ENCODE data around the gene CHCHD6. TPM values are rescaled to one million over a fixed set of nuclear protein-coding genes. Genes with fewer than 3 reads are reported as not detected.

CHCHD6 gene
- total RNA-seq, 1 experiment from 2014 or later: 33.0 TPM

DNA sequence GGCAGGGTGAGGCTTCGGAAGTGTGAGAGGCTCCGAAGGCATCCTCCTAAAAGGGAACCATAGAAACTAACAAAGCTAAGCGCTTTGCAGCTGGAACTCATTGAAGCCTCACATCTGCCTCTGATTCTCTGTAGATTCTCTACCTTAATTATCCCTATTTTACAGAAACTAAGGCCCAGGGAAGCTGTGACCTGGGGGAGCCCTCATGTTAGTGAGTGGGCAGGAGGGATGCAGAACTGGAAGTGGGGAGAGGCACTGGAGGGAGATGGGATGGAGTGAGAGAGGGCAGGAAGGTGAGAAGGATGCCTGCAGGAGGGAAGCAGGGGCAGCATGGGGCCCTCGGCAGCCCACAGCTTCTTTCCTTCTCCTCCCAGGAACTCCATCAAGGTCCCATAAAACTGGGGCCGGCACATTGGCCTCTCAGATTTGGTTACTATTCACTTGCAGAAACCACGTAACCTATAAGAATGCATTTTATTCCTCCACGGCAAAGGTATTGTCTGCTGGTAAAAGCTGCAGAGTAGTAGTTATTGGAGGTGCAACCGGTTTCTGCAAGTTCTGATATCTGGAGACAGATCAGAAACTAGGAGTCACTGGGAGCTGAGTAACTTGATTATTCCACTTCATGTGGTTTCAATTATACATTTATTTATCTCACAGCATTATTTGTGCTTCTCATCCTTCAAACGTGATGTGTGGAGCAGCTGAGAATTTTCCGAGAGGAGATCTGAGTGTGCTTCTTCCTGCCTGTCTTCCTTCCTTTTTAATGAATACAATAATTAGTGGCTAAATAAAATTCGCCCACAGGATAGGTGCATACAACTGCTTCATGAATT lies 24.0 kb upstream of the CHCHD6 start:
- Histone ChIP-seq H3K9me3 (ENCODE audit: low read length) (no peaks in the 10 kb centered on the region), H3K9ac (ENCODE audit: low read length) (no peak overlapping the region), H3K27me3 (ENCODE audit: low read length) (no peaks in the 10 kb centered on the region), H2AFZ (ENCODE audit: low read length) (no peak overlapping the region), H3K4me2 (ENCODE audit: low read length) (no peak overlapping the region), H3K79me2 (ENCODE audit: low read length) (no peaks in the 10 kb centered on the region), H3K9me2 (replicated peaks; ENCODE audit: low read length) (no peaks in the 10 kb centered on the region), H3K4me1 (ENCODE audit: insufficient read depth, low read length) (no peaks in the 10 kb centered on the region; the same call in 1 of the 2 replicates), H3K27ac (ENCODE audit: low read length) (no peak overlapping the region), H4K20me1 (ENCODE audit: low read length) (no peaks in the 10 kb centered on the region), H3K36me3 (ENCODE audit: low read depth, low read length) (no peaks in the 10 kb centered on the region), H3K4me3 (ENCODE audit: low read length) (no peak overlapping the region), H3F3A (ENCODE audit: low read length, unreplicated experiment) (no peaks in the 10 kb centered on the region)
- intact Hi-C loops (cut with micrococcal nuclease): loop anchor here (5.0 kb wide), 3 partner anchors 302 to 867 kb away; partner anchors contain the start of gene PLXNA1
- DNase-seq (no peak), ATAC-seq (no peak)
- CTCF ChIA-PET: no interaction called here
- TF ChIP-seq EZH2 (IDR thresholded peaks at IDR 0.05; ENCODE audit: low read length, unreplicated experiment): no peak
- TF ChIP-seq, protein P1, sequence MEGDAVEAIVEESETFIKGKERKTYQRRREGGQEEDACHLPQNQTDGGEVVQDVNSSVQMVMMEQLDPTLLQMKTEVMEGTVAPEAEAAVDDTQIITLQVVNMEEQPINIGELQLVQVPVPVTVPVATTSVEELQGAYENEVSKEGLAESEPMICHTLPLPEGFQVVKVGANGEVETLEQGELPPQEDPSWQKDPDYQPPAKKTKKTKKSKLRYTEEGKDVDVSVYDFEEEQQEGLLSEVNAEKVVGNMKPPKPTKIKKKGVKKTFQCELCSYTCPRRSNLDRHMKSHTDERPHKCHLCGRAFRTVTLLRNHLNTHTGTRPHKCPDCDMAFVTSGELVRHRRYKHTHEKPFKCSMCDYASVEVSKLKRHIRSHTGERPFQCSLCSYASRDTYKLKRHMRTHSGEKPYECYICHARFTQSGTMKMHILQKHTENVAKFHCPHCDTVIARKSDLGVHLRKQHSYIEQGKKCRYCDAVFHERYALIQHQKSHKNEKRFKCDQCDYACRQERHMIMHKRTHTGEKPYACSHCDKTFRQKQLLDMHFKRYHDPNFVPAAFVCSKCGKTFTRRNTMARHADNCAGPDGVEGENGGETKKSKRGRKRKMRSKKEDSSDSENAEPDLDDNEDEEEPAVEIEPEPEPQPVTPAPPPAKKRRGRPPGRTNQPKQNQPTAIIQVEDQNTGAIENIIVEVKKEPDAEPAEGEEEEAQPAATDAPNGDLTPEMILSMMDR (conservative IDR thresholded peaks at IDR 0.05; ENCODE audit: low read depth, low read length): no peak
- no peak for TF ChIP-seq EZH2phosphoT487 (IDR thresholded peaks at IDR 0.05; ENCODE audit: borderline replicate concordance, low read length)
- BruUV-seq (replicated peaks): no TSS peak
- POLR2A ChIA-PET (ENCODE audit: unreplicated experiment): no interaction called here

DNA sequence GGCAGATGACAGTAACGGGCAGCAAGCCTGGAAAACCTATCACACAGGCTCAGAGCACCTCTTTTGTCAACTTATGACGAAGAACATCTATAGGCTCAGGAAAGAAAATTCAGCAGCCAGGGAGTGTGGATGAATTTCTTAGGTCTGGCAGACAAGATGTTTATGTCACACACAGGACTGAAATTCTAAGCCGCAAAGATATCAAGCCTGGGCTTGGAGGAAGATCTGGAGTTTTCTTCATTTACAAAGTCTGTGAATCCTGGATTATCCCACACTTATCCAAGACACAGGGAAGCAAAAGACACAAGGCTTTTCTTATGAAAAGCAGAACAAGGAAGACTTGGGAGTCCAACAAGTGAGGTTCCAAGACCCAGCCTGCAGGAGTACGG lies 23.4 kb upstream of the CHCHD6 start:
- no peaks in the 10 kb centered on the region for H3K79me2 ChIP-seq (ENCODE audit: low read length)
- TF ChIP-seq EZH2phosphoT487 (IDR thresholded peaks at IDR 0.05; ENCODE audit: borderline replicate concordance, low read length) (no peak), EZH2 (IDR thresholded peaks at IDR 0.05; ENCODE audit: low read length, unreplicated experiment) (no peak)
- TF ChIP-seq, protein P1 (conservative IDR thresholded peaks at IDR 0.05; ENCODE audit: low read depth, low read length): no peak
- no peak overlapping the region for H3K4me3 ChIP-seq (ENCODE audit: low read length)
- no peak overlapping the region for H3K4me2 ChIP-seq (ENCODE audit: low read length)
- DNase-seq (no peak), ATAC-seq (no peak)
- no peaks in the 10 kb centered on the region for H3K27me3 ChIP-seq (ENCODE audit: low read length)
- BruUV-seq (replicated peaks): no TSS peak
- intact Hi-C loops (cut with micrococcal nuclease): no loop called here
- ChIA-PET POLR2A (ENCODE audit: unreplicated experiment) (no interaction called here), CTCF (no interaction called here)
- H3K9ac ChIP-seq (ENCODE audit: low read length): no peak overlapping the region
- H4K20me1 ChIP-seq (ENCODE audit: low read length): no peaks in the 10 kb centered on the region
- H3K27ac ChIP-seq (ENCODE audit: low read length): no peak overlapping the region
- H3K9me3 ChIP-seq (ENCODE audit: low read length): no peaks in the 10 kb centered on the region
- H2AFZ ChIP-seq (ENCODE audit: low read length): no peak overlapping the region
- no peaks in the 10 kb centered on the region for H3K9me2 ChIP-seq (replicated peaks; ENCODE audit: low read length)
- no peaks in the 10 kb centered on the region for H3K36me3 ChIP-seq (ENCODE audit: low read depth, low read length)
- no peaks in the 10 kb centered on the region for H3F3A ChIP-seq (ENCODE audit: low read length, unreplicated experiment)
- no peaks in the 10 kb centered on the region; the same call in 1 of the 2 replicates for H3K4me1 ChIP-seq (ENCODE audit: insufficient read depth, low read length)

DNA sequence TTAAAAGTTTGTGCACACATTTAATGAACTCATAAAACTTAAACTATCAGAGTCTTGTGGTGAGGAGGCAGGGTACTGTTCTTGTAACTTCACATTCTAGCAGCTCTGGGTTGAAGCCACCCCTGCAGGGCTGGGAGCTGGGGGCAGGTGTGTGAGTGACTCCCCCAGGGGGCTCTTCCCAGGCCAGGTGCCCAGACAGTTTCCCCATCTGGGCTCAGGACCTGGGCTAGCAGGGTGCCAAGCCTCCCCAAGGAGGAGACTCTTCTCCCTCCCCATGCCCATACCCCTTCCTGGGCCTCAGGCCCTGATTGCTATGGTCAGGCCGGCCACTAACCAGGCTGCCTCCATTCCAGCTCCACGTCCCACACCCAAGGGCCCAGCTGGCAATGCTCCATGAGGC lies 22.0 kb upstream of the CHCHD6 start:
- no peaks in the 10 kb centered on the region for H3K36me3 ChIP-seq (ENCODE audit: low read depth, low read length)
- no peak overlapping the region for H3K4me2 ChIP-seq (ENCODE audit: low read length)
- H3F3A ChIP-seq (ENCODE audit: low read length, unreplicated experiment): no peaks in the 10 kb centered on the region
- no peak overlapping the region for H3K9ac ChIP-seq (ENCODE audit: low read length)
- no peaks in the 10 kb centered on the region for H3K27me3 ChIP-seq (ENCODE audit: low read length)
- ATAC-seq (no peak), DNase-seq (no peak)
- no peak overlapping the region for H2AFZ ChIP-seq (ENCODE audit: low read length)
- no peaks in the 10 kb centered on the region for H3K9me2 ChIP-seq (replicated peaks; ENCODE audit: low read length)
- no peaks in the 10 kb centered on the region for H3K79me2 ChIP-seq (ENCODE audit: low read length)
- ChIA-PET POLR2A (ENCODE audit: unreplicated experiment) (no interaction called here), CTCF (no interaction called here)
- intact Hi-C loops (cut with micrococcal nuclease): no loop called here
- H3K4me3 ChIP-seq (ENCODE audit: low read length): no peak overlapping the region
- H3K27ac ChIP-seq (ENCODE audit: low read length): no peak overlapping the region
- BruUV-seq (replicated peaks): no TSS peak
- TF ChIP-seq EZH2phosphoT487 (IDR thresholded peaks at IDR 0.05; ENCODE audit: borderline replicate concordance, low read length) (no peak), EZH2 (IDR thresholded peaks at IDR 0.05; ENCODE audit: low read length, unreplicated experiment) (no peak)
- TF ChIP-seq, protein P1 (conservative IDR thresholded peaks at IDR 0.05; ENCODE audit: low read depth, low read length): no peak
- H3K4me1 ChIP-seq (ENCODE audit: insufficient read depth, low read length): no peaks in the 10 kb centered on the region; the same call in 1 of the 2 replicates
- H3K9me3 ChIP-seq (ENCODE audit: low read length): no peaks in the 10 kb centered on the region
- H4K20me1 ChIP-seq (ENCODE audit: low read length): no peaks in the 10 kb centered on the region

Data from PC-3 (cell line).